AG09309 (cell line): ENCODE data around the gene CRYL1.

Experiments used
- DNase-seq: peaks from one replicate; pipeline ENCODE4 v3.0.0-alpha.2; 2010; ENCODE audit warnings: low read depth
- H3K4me3 ChIP-seq: 2 replicates; pipeline ENCODE4 v1.5.1; 2011; ENCODE audit warnings: mild to moderate bottlenecking, low read depth, low read length, moderate library complexity; ENCODE audit not compliant: control insufficient read depth
- CTCF ChIP-seq: IDR thresholded peaks from 2 replicates; pipeline ENCODE4 v1.5.1; 2011; ENCODE audit warnings: mild to moderate bottlenecking, low read depth, low read length, inconsistent platforms; ENCODE audit not compliant: insufficient read depth, control insufficient read depth; ENCODE audit errors: missing control alignments

CRYL1 gene

DNA sequence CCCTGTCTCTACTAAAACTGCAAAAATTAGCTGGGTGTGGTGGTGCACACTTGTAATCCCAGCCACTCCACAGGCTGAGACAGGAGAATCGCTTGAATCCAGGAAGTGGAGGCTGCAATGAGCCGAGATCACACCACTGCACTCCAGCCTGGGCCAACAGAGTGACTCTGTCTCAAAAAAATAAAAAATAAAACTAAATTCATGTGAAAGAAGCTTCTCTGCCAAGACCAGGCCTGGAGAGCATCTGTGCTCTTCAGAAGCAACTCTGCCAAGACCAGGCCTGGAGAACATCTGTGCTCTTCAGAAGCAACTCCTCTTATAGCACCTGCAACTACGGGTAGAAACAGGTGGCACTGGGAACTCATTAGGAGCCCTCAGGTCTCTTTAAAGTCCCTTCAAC lies 37.7 kb downstream of the CRYL1 start:
- no peak overlapping the region for H3K4me3 ChIP-seq
- TF ChIP-seq CTCF: no peak
- no peak for DNase-seq

GRCh38 chr13:20482787-20483186 lies 42.9 kb downstream of the CRYL1 start:
- no peak for TF ChIP-seq CTCF
- H3K4me3 ChIP-seq: no peak overlapping the region
- DNase-seq: no peak

DNA sequence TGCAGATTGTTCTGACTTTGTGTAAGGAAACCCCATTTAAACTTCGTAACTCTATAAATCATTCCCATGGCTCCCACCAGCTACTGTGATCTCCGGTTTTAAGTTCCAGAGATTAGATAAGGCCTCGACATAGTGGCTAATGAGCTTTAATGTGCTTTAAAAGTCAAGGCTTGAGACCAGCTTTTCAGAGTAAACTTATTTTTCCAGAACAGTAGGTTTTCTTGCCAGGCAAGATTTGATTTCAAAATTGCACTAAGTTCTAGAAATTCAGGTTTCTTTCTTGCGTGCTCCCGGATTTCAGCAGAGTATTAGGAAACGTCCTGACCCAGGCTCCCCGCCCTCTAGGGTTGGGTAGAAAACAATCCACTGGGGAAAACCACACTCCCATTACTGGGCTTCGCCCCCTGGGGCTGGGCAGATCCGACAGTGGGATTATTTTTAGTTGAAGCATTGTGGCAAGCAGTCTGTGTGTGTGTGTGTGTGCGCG lies 43.3 kb downstream of the CRYL1 start:
- no peak for DNase-seq
- no peak overlapping the region for H3K4me3 ChIP-seq
- no peak for TF ChIP-seq CTCF

- H3K4me3 ChIP-seq: no peak overlapping the region
- no peak for DNase-seq
- no peak for TF ChIP-seq CTCF
These were observed 48.3 kb downstream of the CRYL1 start for GRCh38 chr13:20477394-20477793.

- TF ChIP-seq CTCF: no peak
- H3K4me3 ChIP-seq: no peak overlapping the region
- DNase-seq: no peak
These were observed 49.5 kb downstream of the CRYL1 start for GRCh38 chr13:20475927-20476691.

- TF ChIP-seq CTCF: no peak
- no peak for DNase-seq
- no peak overlapping the region for H3K4me3 ChIP-seq
These were observed 51.1 kb downstream of the CRYL1 start for GRCh38 chr13:20474515-20474914.
